ENCODE data around the gene NEMF.

NEMF gene

GRCh38 chr14:49897965-49898364, 45.4 kb upstream of the NEMF start:
- TF ChIP-seq EGR1 (IDR thresholded peaks at IDR 0.05): no peak
- TF ChIP-seq REST (IDR thresholded peaks at IDR 0.05; ENCODE audit: low read depth): no peak
- no peak for TF ChIP-seq FOXM1 (IDR thresholded peaks at IDR 0.05; ENCODE audit: borderline replicate concordance, low read depth)
- TF ChIP-seq RAD21 (IDR thresholded peaks at IDR 0.05; ENCODE audit: low read depth): no peak
- TF ChIP-seq CEBPB (IDR thresholded peaks at IDR 0.05): no peak
- no peak for TF ChIP-seq TAF1 (IDR thresholded peaks at IDR 0.05; ENCODE audit: low read depth)
- TF ChIP-seq USF1 (IDR thresholded peaks at IDR 0.05): no peak
- TF ChIP-seq YY1 (IDR thresholded peaks at IDR 0.05; ENCODE audit: low read depth): no peak
- TF ChIP-seq CREB1 (IDR thresholded peaks at IDR 0.05; ENCODE audit: low read depth): no peak
- no peak for TF ChIP-seq MAX (IDR thresholded peaks at IDR 0.05)
- no peak for TF ChIP-seq EP300 (IDR thresholded peaks at IDR 0.05; ENCODE audit: borderline replicate concordance)
- TF ChIP-seq ZBTB7A (IDR thresholded peaks at IDR 0.05; ENCODE audit: low read depth): no peak
- no peak for TF ChIP-seq TEAD4 (IDR thresholded peaks at IDR 0.05)
- no peak for TF ChIP-seq NFIC (IDR thresholded peaks at IDR 0.05)

- TF ChIP-seq RAD21 (IDR thresholded peaks at IDR 0.05; ENCODE audit: low read depth): no peak
- no peak for TF ChIP-seq EP300 (IDR thresholded peaks at IDR 0.05; ENCODE audit: borderline replicate concordance)
- TF ChIP-seq CREB1 (IDR thresholded peaks at IDR 0.05; ENCODE audit: low read depth): no peak
- TF ChIP-seq CEBPB (IDR thresholded peaks at IDR 0.05): no peak
- TF ChIP-seq ZBTB7A (IDR thresholded peaks at IDR 0.05; ENCODE audit: low read depth): no peak
- TF ChIP-seq MAX (IDR thresholded peaks at IDR 0.05): no peak
- no peak for TF ChIP-seq YY1 (IDR thresholded peaks at IDR 0.05; ENCODE audit: low read depth)
- no peak for TF ChIP-seq USF1 (IDR thresholded peaks at IDR 0.05)
- TF ChIP-seq FOXM1 (IDR thresholded peaks at IDR 0.05; ENCODE audit: borderline replicate concordance, low read depth): no peak
- no peak for TF ChIP-seq TAF1 (IDR thresholded peaks at IDR 0.05; ENCODE audit: low read depth)
- TF ChIP-seq REST (IDR thresholded peaks at IDR 0.05; ENCODE audit: low read depth): no peak
- TF ChIP-seq TCF12 (IDR thresholded peaks at IDR 0.05; ENCODE audit: low read depth): no peak
- TF ChIP-seq EGR1 (IDR thresholded peaks at IDR 0.05): no peak
- no peak for TF ChIP-seq NFIC (IDR thresholded peaks at IDR 0.05)
- no peak for TF ChIP-seq TEAD4 (IDR thresholded peaks at IDR 0.05)
These were observed 44.8 kb upstream of the NEMF start for GRCh38 chr14:49897414-49897813.

- TF ChIP-seq NFIC (IDR thresholded peaks at IDR 0.05): no peak
- TF ChIP-seq USF1 (IDR thresholded peaks at IDR 0.05): no peak
- TF ChIP-seq RAD21 (IDR thresholded peaks at IDR 0.05; ENCODE audit: low read depth): no peak
- no peak for TF ChIP-seq MAX (IDR thresholded peaks at IDR 0.05)
- TF ChIP-seq TAF1 (IDR thresholded peaks at IDR 0.05; ENCODE audit: low read depth): no peak
- no peak for TF ChIP-seq TEAD4 (IDR thresholded peaks at IDR 0.05)
- TF ChIP-seq REST (IDR thresholded peaks at IDR 0.05; ENCODE audit: low read depth): no peak
- no peak for TF ChIP-seq ZBTB7A (IDR thresholded peaks at IDR 0.05; ENCODE audit: low read depth)
- no peak for TF ChIP-seq EGR1 (IDR thresholded peaks at IDR 0.05)
- no peak for TF ChIP-seq TCF12 (IDR thresholded peaks at IDR 0.05; ENCODE audit: low read depth)
- TF ChIP-seq EP300 (IDR thresholded peaks at IDR 0.05; ENCODE audit: borderline replicate concordance): no peak
- TF ChIP-seq YY1 (IDR thresholded peaks at IDR 0.05; ENCODE audit: low read depth): no peak
- TF ChIP-seq CEBPB (IDR thresholded peaks at IDR 0.05): no peak
- TF ChIP-seq FOXM1 (IDR thresholded peaks at IDR 0.05; ENCODE audit: borderline replicate concordance, low read depth): no peak
- no peak for TF ChIP-seq CREB1 (IDR thresholded peaks at IDR 0.05; ENCODE audit: low read depth)
These were observed 44.4 kb upstream of the NEMF start for GRCh38 chr14:49896966-49897365.
